SW 1271 (cell line): Measurements from ENCODE around the gene CYP2B6.
"Not testable (repeated sequence)": the region's sequence is repeated elsewhere in the genome, so short reads cannot be mapped to it uniquely, and the experiment has no call there.

ENCODE experiments used
- DNase-seq, 2 experiments: peaks; one replicate each; lab custom pipeline; 2025; lab: John Stamatoyannopoulos, UW

The CYP2B6 gene

DNA sequence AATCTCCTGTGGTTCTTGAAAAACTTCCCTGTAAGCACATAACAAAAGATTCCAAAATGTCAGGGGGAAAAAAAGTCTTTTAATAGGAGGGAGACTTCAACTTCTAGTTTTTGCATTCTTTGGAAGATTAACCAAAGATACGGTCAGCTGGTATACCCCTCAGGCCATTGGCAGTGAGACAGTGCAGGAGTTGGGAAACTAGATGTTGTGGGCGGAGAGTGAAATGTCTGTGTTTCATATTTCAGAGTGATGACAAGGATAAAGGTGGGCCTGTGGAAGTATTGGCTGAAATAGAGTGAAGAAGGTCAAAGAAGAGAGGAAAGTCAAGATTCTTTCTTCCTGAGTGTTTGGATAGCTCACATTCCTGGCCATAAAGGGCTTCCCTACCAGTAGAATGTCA, 40.8 kb downstream of the CYP2B6 start:
- DNase-seq, result no peak

DNA sequence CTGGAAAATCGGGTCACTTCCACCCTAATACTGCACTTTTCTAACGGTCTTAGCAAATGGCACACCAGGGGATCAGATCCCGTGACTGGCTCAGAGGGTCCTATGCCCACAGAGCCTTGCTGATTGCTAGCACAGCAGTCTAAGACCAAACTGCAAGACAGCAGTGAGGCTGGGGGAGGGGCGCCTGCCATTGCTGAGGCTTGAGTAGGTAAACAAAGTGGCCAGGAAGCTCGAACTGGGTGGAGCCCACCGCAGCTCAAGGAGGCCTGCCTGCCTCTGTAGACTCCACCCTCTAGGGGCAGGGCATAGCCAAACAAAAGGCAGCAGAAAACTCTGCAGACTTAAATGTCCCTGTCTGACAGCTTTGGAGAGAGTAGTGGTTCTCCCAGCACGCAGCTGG, 42.2 kb downstream of the CYP2B6 start:
- not testable (repeated sequence) for DNase-seq

DNA sequence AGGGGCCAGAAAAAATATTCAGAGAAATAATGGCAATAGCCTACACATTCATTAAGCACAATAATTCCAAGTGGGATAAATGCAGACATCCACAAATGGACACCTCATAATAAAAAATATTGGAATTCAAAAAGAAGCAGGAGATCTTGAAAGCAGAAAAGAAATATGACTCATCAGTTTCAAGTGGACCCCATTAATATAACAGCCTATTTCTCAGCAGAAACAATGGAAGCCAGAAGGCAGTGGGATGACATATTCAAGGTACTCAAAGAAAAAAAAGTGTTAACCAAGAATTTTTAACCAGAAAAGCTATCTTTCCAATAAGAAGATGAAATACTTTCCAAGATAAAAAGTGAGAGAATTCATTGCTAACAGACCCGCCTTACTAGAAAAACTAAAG, 48.7 kb downstream of the CYP2B6 start:
- DNase-seq, result no peak

DNA sequence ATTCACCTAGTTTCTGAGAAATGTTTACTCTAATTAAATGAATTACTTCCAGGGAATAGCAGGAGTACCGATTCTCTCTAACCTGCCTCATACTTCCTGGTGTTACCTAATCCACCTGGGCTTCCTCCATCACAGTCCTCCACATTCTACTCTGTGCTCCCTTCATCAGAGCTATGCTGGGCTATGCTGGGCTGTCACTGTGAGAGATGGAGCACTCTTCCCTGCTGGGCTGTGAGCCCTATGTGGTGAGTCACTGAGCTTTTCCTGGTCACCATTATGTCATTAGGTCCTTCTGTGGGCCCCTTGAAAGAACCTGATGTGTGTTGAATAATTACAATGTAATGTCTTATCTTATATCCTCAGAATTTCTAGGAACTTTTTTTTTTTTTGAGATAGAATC, 54.0 kb downstream of the CYP2B6 start:
- DNase-seq, result not testable (repeated sequence)

DNA sequence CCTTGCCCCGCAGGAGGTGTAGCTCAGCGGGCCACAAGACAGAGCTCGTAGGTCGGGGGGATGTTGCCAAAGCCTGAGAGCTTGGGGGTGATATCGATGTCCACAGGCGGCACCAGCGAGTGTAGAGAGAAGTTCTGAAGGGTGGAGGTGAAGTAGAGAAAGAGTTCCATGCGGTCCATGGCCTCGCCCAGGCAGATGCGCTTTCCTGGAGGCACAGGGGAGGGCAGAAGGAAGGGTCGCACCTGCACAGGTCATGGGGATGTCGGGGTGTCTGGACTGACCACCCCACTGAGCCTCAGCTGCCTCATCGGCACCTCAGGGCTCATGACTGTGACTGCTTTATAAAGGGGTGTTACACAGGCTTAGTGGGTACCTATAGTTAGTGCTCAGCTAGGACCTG, 59.3 kb downstream of the CYP2B6 start:
- DNase-seq, result no peak

DNA sequence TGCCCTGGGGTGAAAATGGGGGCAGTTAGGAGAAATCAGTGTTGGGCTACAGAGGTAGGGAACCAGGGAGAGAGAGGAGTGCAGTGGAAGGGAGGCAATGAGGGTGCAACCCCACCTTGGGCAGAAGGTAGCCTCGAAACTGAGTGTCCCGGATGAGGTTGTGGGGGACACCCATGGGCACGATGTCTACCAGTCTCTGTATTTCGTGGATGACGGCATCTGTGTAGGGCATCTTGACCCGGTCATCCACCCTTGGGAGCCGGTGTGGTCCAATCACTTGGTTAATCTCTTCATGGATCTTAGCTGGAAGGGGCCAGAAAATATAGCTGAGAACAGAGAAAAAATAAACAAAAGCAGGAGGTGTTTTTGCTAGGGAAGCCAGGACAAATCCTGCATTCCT, 61.1 kb downstream of the CYP2B6 start:
- not testable (repeated sequence) for DNase-seq

DNA sequence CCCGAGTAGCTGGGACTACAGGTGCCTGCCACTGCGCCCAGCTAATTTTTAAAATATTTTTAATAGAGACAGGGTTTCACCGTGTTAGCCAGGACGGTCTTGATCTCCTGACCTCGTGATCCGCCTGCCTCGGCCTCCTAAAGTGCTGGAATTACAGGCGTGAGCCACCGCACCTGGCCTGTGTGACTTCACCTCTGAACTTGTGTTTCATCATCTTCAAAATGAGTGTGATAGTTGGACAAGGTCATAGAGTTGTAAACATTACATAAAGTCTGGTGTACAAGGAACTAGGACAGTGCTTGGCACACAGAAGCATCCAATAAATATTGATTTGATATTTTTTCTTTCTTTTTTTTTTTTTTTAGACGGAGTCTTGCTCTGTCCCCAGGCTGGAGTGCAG, 62.2 kb downstream of the CYP2B6 start:
- DNase-seq, result not testable (repeated sequence)

DNA sequence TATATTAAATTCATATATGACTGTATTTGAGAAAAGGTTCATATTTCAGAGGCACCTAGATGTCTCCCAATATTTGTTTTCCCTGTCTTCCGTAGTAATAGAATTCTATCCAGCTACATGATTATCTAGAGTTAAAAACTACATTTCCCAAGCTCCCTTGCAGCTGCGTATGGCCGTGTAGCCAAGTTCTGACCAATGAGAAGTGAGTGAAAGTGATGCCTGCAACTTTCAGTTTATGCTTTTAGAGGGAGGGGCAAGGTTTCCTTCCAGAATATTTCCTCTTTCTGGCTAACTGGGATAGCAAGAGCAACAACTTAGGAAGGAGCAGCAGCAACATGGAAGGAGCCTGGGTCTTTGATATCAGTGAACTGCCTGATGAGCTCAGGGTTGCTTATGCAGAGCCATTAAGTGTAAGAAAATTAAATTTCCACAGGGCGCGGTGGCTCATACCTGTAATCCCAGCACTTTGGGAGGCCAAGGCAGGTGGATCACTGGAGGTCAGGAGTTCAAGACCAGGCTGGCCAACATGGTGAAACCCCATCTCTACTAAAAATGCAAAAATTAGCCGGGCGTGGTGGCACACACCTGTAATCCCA, 74.0 kb downstream of the CYP2B6 start:
- peak in 1 of 2 experiments; percentile 31 for DNase-seq
